NB4 (cell line): ENCODE measurements around the gene RTP1.

Experiments used
- CTCF ChIP-seq: IDR thresholded peaks from one replicate; pipeline ENCODE4 v1.5.1; 2012; ENCODE audit warnings: low read depth, low read length
- MYC ChIP-seq: IDR thresholded peaks from 2 replicates; pipeline ENCODE4 v1.6.1; 2011; ENCODE audit warnings: low read depth, low read length
- POLR2A ChIP-seq: IDR thresholded peaks from 2 replicates; pipeline ENCODE4 v1.6.1; 2011; ENCODE audit warnings: mild to moderate bottlenecking; ENCODE audit not compliant: insufficient read length; ENCODE audit errors: extremely low read depth
- TF ChIP-seq, protein P1 (sequence below): IDR thresholded peaks from 2 replicates; pipeline ENCODE4 v1.6.1; 2011; ENCODE audit warnings: low read depth, low read length

DNA sequence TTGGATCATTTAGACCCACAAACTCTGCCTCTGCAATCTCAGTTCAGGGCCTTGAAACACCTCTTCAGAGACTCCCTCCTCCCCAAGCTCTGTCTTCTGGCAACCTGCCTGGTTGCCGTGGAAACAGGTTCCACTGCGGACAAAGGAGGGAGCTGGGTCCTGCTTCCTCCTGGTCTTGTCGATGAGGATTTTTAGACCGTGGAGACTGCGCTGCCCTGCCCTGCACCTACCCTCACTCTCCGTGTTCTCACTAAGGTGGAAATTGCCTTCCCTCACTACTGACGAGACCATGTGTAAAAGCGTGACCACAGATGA, at the start of gene RTP1:
- no peak for TF ChIP-seq CTCF
- TF ChIP-seq, protein P1, sequence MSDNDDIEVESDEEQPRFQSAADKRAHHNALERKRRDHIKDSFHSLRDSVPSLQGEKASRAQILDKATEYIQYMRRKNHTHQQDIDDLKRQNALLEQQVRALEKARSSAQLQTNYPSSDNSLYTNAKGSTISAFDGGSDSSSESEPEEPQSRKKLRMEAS = no peak
- TF ChIP-seq MYC = no peak
- no peak for TF ChIP-seq POLR2A
